GM10266 (cell line): Measurements from ENCODE around the gene FILIP1L.

ENCODE experiments used
- DNase-seq: peaks from one replicate; pipeline ENCODE4 v3.0.0; 2012; ENCODE audit errors: extremely low spot score
- CTCF ChIP-seq: IDR thresholded peaks from 2 replicates; pipeline ENCODE4 v1.5.1; 2012; ENCODE audit warnings: mild to moderate bottlenecking, low read depth; ENCODE audit not compliant: control insufficient read depth, insufficient read depth; ENCODE audit errors: missing control alignments

FILIP1L gene

GRCh38 chr3:100113723-100114412, 433 bp downstream of the FILIP1L start:
- TF ChIP-seq CTCF, result no peak
- DNase-seq, result no peak

GRCh38 chr3:100111728-100112127, 2.6 kb downstream of the FILIP1L start:
- no peak for DNase-seq
- TF ChIP-seq CTCF, result no peak

- no peak for DNase-seq
These were observed 4.1 kb downstream of the FILIP1L start for GRCh38 chr3:100110162-100110561.

GRCh38 chr3:100108464-100109079, 5.7 kb downstream of the FILIP1L start:
- no peak for TF ChIP-seq CTCF
- DNase-seq, result no peak

More at GRCh38 chr3:100110162-100110561, 4.1 kb downstream of the FILIP1L start:
- TF ChIP-seq CTCF, result no peak

- no peak for TF ChIP-seq CTCF
- DNase-seq, result no peak
These were observed 7.0 kb downstream of the FILIP1L start for GRCh38 chr3:100107221-100107814.

GRCh38 chr3:100106531-100107141, 7.7 kb downstream of the FILIP1L start:
- TF ChIP-seq CTCF, result no peak
- no peak for DNase-seq
